Neural progenitor cell (in vitro differentiated cells): ENCODE data around the gene GALNT2. TPM values are rescaled to one million over a fixed set of nuclear protein-coding genes. Genes with fewer than 3 reads are reported as not detected.

Experiments
- DNase-seq: peaks from one replicate; pipeline ENCODE4 v3.0.0-alpha.2; 2016; ENCODE audit warnings: low spot score
- H2AFZ ChIP-seq: fragments of 200-600 bp; sonication (generic); replicated peaks from 2 replicates; pipeline ENCODE4 v1.6.1; 2016; ENCODE audit warnings: antibody characterized with exemption
- H3F3A ChIP-seq: fragments of 200-600 bp; sonication (generic); 2 replicates; pipeline ENCODE4 v1.6.1; 2016; ENCODE audit warnings: antibody characterized with exemption, low read depth
- H3K27ac ChIP-seq: fragments of 200-600 bp; sonication (generic); 2 replicates; pipeline ENCODE4 v1.5.1; 2016; ENCODE audit warnings: mild to moderate bottlenecking
- H3K27me3 ChIP-seq: fragments of 200-600 bp; sonication (generic); 2 replicates; pipeline ENCODE4 v1.6.1; 2016; ENCODE audit warnings: mild to moderate bottlenecking, moderate library complexity
- H3K36me3 ChIP-seq: fragments of 200-600 bp; sonication (generic); 2 replicates; pipeline ENCODE4 v1.5.1; 2016
- H3K4me1 ChIP-seq: fragments of 200-600 bp; sonication (generic); 2 replicates; pipeline ENCODE4 v1.6.1; 2016; ENCODE audit warnings: mixed run types
- H3K4me2 ChIP-seq: fragments of 200-600 bp; sonication (generic); 2 replicates; pipeline ENCODE4 v1.6.1; 2016
- H3K4me3 ChIP-seq: fragments of 200-600 bp; sonication (generic); 2 replicates; pipeline ENCODE4 v1.5.1; 2016
- H3K79me2 ChIP-seq: fragments of 200-600 bp; sonication (generic); 2 replicates; pipeline ENCODE4 v1.6.1; 2016; ENCODE audit warnings: low read depth
- H3K9ac ChIP-seq: fragments of 200-600 bp; sonication (generic); 2 replicates; pipeline ENCODE4 v1.6.1; 2016
- H3K9me3 ChIP-seq: fragments of 200-600 bp; sonication (generic); 2 replicates; pipeline ENCODE4 v1.5.1; 2016; ENCODE audit warnings: low read depth
- H4K20me1 ChIP-seq: fragments of 200-600 bp; sonication (generic); 2 replicates; pipeline ENCODE4 v1.6.1; 2016; ENCODE audit warnings: low read depth
- H3K27ac Mint-ChIP-seq: 3 replicates; pipeline ENCODE4 v1.8.0; 2021; ENCODE audit warnings: mixed read lengths
- H3K27me3 Mint-ChIP-seq: 2 replicates; pipeline ENCODE4 v1.8.0; 2022; ENCODE audit warnings: low read depth, mild to moderate bottlenecking, inconsistent platforms, moderate library complexity, mixed read lengths; ENCODE audit not compliant: insufficient read depth
- H3K36me3 Mint-ChIP-seq: 3 replicates; pipeline ENCODE4 v1.8.0; 2021; ENCODE audit warnings: mixed read lengths
- H3K4me1 Mint-ChIP-seq: 3 replicates; pipeline ENCODE4 v1.8.0; 2021; ENCODE audit warnings: mixed read lengths
- H3K4me3 Mint-ChIP-seq: 3 replicates; pipeline ENCODE4 v1.8.0; 2021; ENCODE audit warnings: mild to moderate bottlenecking, moderate library complexity, mixed read lengths
- H3K9me3 Mint-ChIP-seq: 3 replicates; pipeline ENCODE4 v1.8.0; 2020; ENCODE audit warnings: mixed read lengths
- CTCF ChIP-seq: fragments of 200-600 bp; sonication (generic); IDR thresholded peaks from 2 replicates; pipeline ENCODE4 v1.5.1; 2017; ENCODE audit warnings: antibody characterized with exemption, mild to moderate bottlenecking
- EZH2 ChIP-seq: fragments of 200-600 bp; sonication (generic); IDR thresholded peaks from 2 replicates; pipeline ENCODE4 v1.6.1; 2017; ENCODE audit warnings: antibody characterized with exemption, mild to moderate bottlenecking, moderate library complexity
- EZH2phosphoT487 ChIP-seq: fragments of 200-600 bp; sonication (generic); IDR thresholded peaks from 2 replicates; pipeline ENCODE4 v1.6.1; 2017; ENCODE audit warnings: antibody characterized with exemption
- total RNA-seq: library from RNA; depleted of rRNA; stranded (reverse); fragments of >200 nt; gene quantifications from 2 replicates; pipeline ENCODE4 v1.2.3, GENCODE V29; 2015; ENCODE audit warnings: low replicate concordance

The GALNT2 gene
- total RNA-seq, 1 donor from 2014 or later: 37.6 TPM

GRCh38 chr1:230054092-230054749, 12.8 kb upstream of the GALNT2 start:
- H3K36me3 ChIP-seq: no peaks in the 10 kb centered on the region
- H3K4me3 ChIP-seq: no peak overlapping the region
- H3K4me1 Mint-ChIP-seq: peaks cover 5% of the 10 kb centered on the region
- no peak overlapping the region for H2AFZ ChIP-seq
- H3K9ac ChIP-seq: no peak overlapping the region
- no peaks in the 10 kb centered on the region for H3F3A ChIP-seq
- no peak for TF ChIP-seq EZH2phosphoT487
- TF ChIP-seq EZH2: no peak
- TF ChIP-seq CTCF: no peak
- H3K36me3 Mint-ChIP-seq: no peaks in the 10 kb centered on the region
- H3K27ac ChIP-seq: no peak overlapping the region
- no peak overlapping the region for H3K4me3 Mint-ChIP-seq
- no peak for DNase-seq
- H3K27ac Mint-ChIP-seq: no peak overlapping the region
- no peaks in the 10 kb centered on the region for H3K9me3 ChIP-seq
- H3K9me3 Mint-ChIP-seq: no peaks in the 10 kb centered on the region
- H3K4me1 ChIP-seq: peaks cover 6% of the 10 kb centered on the region
- no peaks in the 10 kb centered on the region for H4K20me1 ChIP-seq
- H3K4me2 ChIP-seq: no peak overlapping the region
- peaks cover 10% of the 10 kb centered on the region for H3K27me3 Mint-ChIP-seq
- no peaks in the 10 kb centered on the region for H3K27me3 ChIP-seq
- H3K79me2 ChIP-seq: no peaks in the 10 kb centered on the region

GRCh38 chr1:230056098-230056497, 10.9 kb upstream of the GALNT2 start:
- H3K9me3 ChIP-seq: no peaks in the 10 kb centered on the region
- no peaks in the 10 kb centered on the region for H4K20me1 ChIP-seq
- no peak overlapping the region for H3K9ac ChIP-seq
- no peaks in the 10 kb centered on the region for H3K36me3 Mint-ChIP-seq
- TF ChIP-seq CTCF (no peak), EZH2phosphoT487 (no peak), EZH2 (no peak)
- peaks cover 6% of the 10 kb centered on the region for H3K4me1 ChIP-seq
- H3K4me1 Mint-ChIP-seq: peaks cover 5% of the 10 kb centered on the region
- H3K27ac ChIP-seq: no peak overlapping the region
- no peak overlapping the region for H3K4me3 ChIP-seq
- H3K27me3 Mint-ChIP-seq: peaks cover 10% of the 10 kb centered on the region
- no peaks in the 10 kb centered on the region for H3K27me3 ChIP-seq
- no peaks in the 10 kb centered on the region for H3F3A ChIP-seq
- no peaks in the 10 kb centered on the region for H3K36me3 ChIP-seq
- peaks cover 4% of the 10 kb centered on the region for H3K9me3 Mint-ChIP-seq
- H3K4me2 ChIP-seq: no peak overlapping the region
- H3K4me3 Mint-ChIP-seq: no peak overlapping the region
- DNase-seq: no peak
- no peak overlapping the region for H2AFZ ChIP-seq
- H3K27ac Mint-ChIP-seq: no peak overlapping the region
- H3K79me2 ChIP-seq: no peaks in the 10 kb centered on the region

DNA sequence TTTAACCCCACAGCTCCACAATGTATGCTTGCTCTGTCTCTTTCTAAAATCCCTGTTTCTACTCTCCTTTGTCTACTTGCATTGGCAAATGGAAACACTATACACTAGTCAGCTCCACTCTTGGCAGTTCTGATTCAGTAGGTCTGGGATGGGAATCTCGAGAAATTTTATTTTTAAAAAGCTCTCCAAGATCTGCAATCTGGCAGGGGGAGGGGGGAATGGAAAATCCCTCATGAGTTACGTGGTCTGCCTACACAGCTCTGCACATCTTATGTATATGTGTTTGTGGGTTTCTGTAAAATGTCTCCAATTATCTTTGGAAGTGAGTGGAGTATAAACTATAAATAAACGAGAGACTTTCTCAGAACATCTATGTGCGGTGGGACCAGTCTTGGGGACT, 9.9 kb upstream of the GALNT2 start:
- DNase-seq: no peak
- no peaks in the 10 kb centered on the region for H3K79me2 ChIP-seq
- H3K36me3 ChIP-seq: no peaks in the 10 kb centered on the region
- Mint-ChIP-seq H3K4me1 (peaks cover 5% of the 10 kb centered on the region), H3K27ac (no peak overlapping the region), H3K27me3 (peaks cover 10% of the 10 kb centered on the region), H3K9me3 (peaks cover 9% of the 10 kb centered on the region), H3K36me3 (no peaks in the 10 kb centered on the region), H3K4me3 (no peak overlapping the region)
- H3K27ac ChIP-seq: no peak overlapping the region
- no peaks in the 10 kb centered on the region for H3F3A ChIP-seq
- no peak overlapping the region for H3K4me2 ChIP-seq
- no peak overlapping the region for H3K4me3 ChIP-seq
- no peak overlapping the region for H2AFZ ChIP-seq
- no peak for TF ChIP-seq EZH2phosphoT487
- TF ChIP-seq CTCF: no peak
- TF ChIP-seq EZH2: no peak
- no peak overlapping the region for H3K9ac ChIP-seq
- H4K20me1 ChIP-seq: no peaks in the 10 kb centered on the region
- peaks cover 6% of the 10 kb centered on the region for H3K4me1 ChIP-seq
- peaks cover under 1% of the 10 kb centered on the region for H3K9me3 ChIP-seq
- no peaks in the 10 kb centered on the region for H3K27me3 ChIP-seq
